Spleen (tissue), 7 donors: ENCODE data around the gene SLC26A2.

ENCODE experiments used
- POLR2A ChIP-seq, 3 donors: fragments of 450-650 bp; IDR thresholded peaks; one replicate each; pipeline ENCODE4 v1.5.1; 2017; ENCODE audit warnings: antibody characterized with exemption in 3 of 3, mild to moderate bottlenecking in 1 of 3
- POLR2AphosphoS5 ChIP-seq, 3 donors: sonication (generic); formaldehyde crosslinking; IDR thresholded peaks; one replicate each; pipeline ENCODE4 v1.5.1; 2017; ENCODE audit warnings: antibody characterized with exemption in 3 of 3
- TF ChIP-seq, protein P1 (sequence below), 11 experiments: fragments of 200-600 bp in 7 of 11; fragments of 450-650 bp in 4 of 11; sonication (generic) in 4 of 11; IDR thresholded peaks in 8 of 11; conservative IDR thresholded peaks in 3 of 11; 1 replicate in 7 of 11; 2 replicates in 4 of 11; pipeline versions ENCODE4 v1.4.0 to v1.8.0; 2016 to 2021; ENCODE audit warnings: antibody characterized with exemption in 11 of 11, inconsistent platforms in 4 of 11, mild to moderate bottlenecking in 1 of 11
- donor health status: DM: no; HTN: no; CAD: no; lungs with moderate emphysema.
- donor health status: DM: no; HTN: no; CAD: no.
- donor health status: DM: no; HTN: no; CAD: no.

- TF ChIP-seq, protein P1, sequence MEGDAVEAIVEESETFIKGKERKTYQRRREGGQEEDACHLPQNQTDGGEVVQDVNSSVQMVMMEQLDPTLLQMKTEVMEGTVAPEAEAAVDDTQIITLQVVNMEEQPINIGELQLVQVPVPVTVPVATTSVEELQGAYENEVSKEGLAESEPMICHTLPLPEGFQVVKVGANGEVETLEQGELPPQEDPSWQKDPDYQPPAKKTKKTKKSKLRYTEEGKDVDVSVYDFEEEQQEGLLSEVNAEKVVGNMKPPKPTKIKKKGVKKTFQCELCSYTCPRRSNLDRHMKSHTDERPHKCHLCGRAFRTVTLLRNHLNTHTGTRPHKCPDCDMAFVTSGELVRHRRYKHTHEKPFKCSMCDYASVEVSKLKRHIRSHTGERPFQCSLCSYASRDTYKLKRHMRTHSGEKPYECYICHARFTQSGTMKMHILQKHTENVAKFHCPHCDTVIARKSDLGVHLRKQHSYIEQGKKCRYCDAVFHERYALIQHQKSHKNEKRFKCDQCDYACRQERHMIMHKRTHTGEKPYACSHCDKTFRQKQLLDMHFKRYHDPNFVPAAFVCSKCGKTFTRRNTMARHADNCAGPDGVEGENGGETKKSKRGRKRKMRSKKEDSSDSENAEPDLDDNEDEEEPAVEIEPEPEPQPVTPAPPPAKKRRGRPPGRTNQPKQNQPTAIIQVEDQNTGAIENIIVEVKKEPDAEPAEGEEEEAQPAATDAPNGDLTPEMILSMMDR (IDR thresholded peaks at IDR 0.05 in 8 of 11, conservative IDR thresholded peaks at IDR 0.05 in 3 of 11), result no peak
- TF ChIP-seq POLR2AphosphoS5 (IDR thresholded peaks at IDR 0.05) (no peak), POLR2A (IDR thresholded peaks at IDR 0.05) (no peak)
These were observed 49.3 kb downstream of the SLC26A2 start for GRCh38 chr5:150009671-150010387.
